ENCODE data around the gene MYLK3.
"Not testable (repeated sequence)": the region's sequence is repeated elsewhere in the genome, so short reads cannot be mapped to it uniquely, and the experiment has no call there.

Gene MYLK3

GRCh38 chr16:46689365-46690280, 58.5 kb downstream of the MYLK3 start, which contains the start of gene ORC6:
TSS of gene ORC6 (plus strand) at chr16:46689659. CDS start at chr16:46689706, 47 bp downstream.
- DNase-seq = peak; percentile 97

GRCh38 chr16:46688654-46689364, 59.3 kb downstream of the MYLK3 start, which contains the start of gene VPS35:
TSS of gene VPS35 (minus strand) at chr16:46689178. CDS start at chr16:46689133, 45 bp downstream.
- peak; percentile 99 for DNase-seq

- DNase-seq = no peak
Measured at GRCh38 chr16:46688101-46688653, 60.0 kb downstream of the MYLK3 start.

GRCh38 chr16:46687486-46687885, 60.7 kb downstream of the MYLK3 start:
- no peak for DNase-seq

GRCh38 chr16:46686815-46687473, 61.2 kb downstream of the MYLK3 start:
- no peak for DNase-seq

GRCh38 chr16:46681867-46682266, 66.3 kb downstream of the MYLK3 start:
- DNase-seq = not testable (repeated sequence)

- DNase-seq = not testable (repeated sequence)
Measured at GRCh38 chr16:46677943-46678342, 70.2 kb downstream of the MYLK3 start.

- peak; percentile 41 for DNase-seq
Measured at GRCh38 chr16:46673320-46674013, 74.7 kb downstream of the MYLK3 start.

GRCh38 chr16:46662123-46662522, 86.0 kb downstream of the MYLK3 start:
- no peak for DNase-seq

- DNase-seq = no peak
Measured at GRCh38 chr16:46658925-46659324, 89.2 kb downstream of the MYLK3 start.

Measured in fibroblast of skin of abdomen (primary cell).